Lung (tissue), 12 donors: ENCODE data around the gene DOCK8. TPM values are rescaled to one million over a fixed set of nuclear protein-coding genes. Genes with fewer than 3 reads are reported as not detected.

ENCODE experiments used
- ATAC-seq: fragments of 200-7000 bp; cut with Tn5 transposase; one replicate; pipeline ENCODE4 v1.9.1; 2020; ENCODE audit warnings: moderate number of reproducible peaks; ENCODE audit not compliant: insufficient read depth, low FRiP score
- DNase-seq, 3 donors: peaks; one replicate each; pipeline ENCODE4 v3.0.0-alpha.2; 2013 to 2017
- H3K27ac ChIP-seq, 2 donors: one replicate each; pipeline ENCODE4 v1.5.1; 2013; ENCODE audit warnings: mild to moderate bottlenecking in 2 of 2, moderate library complexity in 2 of 2, control low read depth in 1 of 2, inconsistent platforms in 1 of 2, low read depth in 1 of 2, low read length in 1 of 2
- H3K27me3 ChIP-seq, 3 donors: one replicate each; pipeline ENCODE4 v1.5.1; 2013; ENCODE audit warnings: low read length in 2 of 3; ENCODE audit not compliant: control insufficient read depth in 3 of 3, insufficient read depth in 3 of 3
- H3K36me3 ChIP-seq, 4 donors: one replicate each; pipeline ENCODE4 v1.5.1; 2013; ENCODE audit warnings: low read length in 4 of 4, mild to moderate bottlenecking in 1 of 4, moderate library complexity in 1 of 4; ENCODE audit not compliant: control insufficient read depth in 4 of 4, insufficient read depth in 4 of 4
- H3K4me1 ChIP-seq, 5 donors: one replicate each; pipeline ENCODE4 v1.5.1; 2013; ENCODE audit warnings: low read length in 5 of 5, mild to moderate bottlenecking in 2 of 5, moderate library complexity in 1 of 5; ENCODE audit not compliant: control insufficient read depth in 5 of 5, insufficient read depth in 5 of 5
- H3K4me3 ChIP-seq: one replicate; pipeline ENCODE4 v1.5.1; 2013; ENCODE audit warnings: mild to moderate bottlenecking, control low read depth, moderate library complexity
- H3K9ac ChIP-seq, 2 donors: one replicate each; pipeline ENCODE4 v1.5.1; 2013; ENCODE audit warnings: low read length in 2 of 2, control low read depth in 1 of 2; ENCODE audit not compliant: insufficient read depth in 1 of 2
- H3K9me3 ChIP-seq, 4 donors: one replicate each; pipeline ENCODE4 v1.5.1; 2013; ENCODE audit warnings: low read length in 3 of 4, mild to moderate bottlenecking in 1 of 4, moderate library complexity in 1 of 4; ENCODE audit not compliant: control insufficient read depth in 4 of 4, insufficient read depth in 3 of 4
- CTCF ChIP-seq: IDR thresholded peaks from 2 replicates; pipeline ENCODE4 v1.5.1; 2012; ENCODE audit warnings: mild to moderate bottlenecking; ENCODE audit errors: control extremely low read depth, extremely low read depth
- WGBS, 2 donors: extraction: QIAGEN DNeasy Blood & Tissue Kit; methylation state at CpG; one replicate each; pipeline ENCODE4 v1.1.7; 2013; 5-methylcytosine and 5-hydroxymethylcytosine counted together
- polyA plus RNA-seq, 2 donors: library from polyadenylated mRNA; stranded (reverse); fragments of 200-250 nt; gene quantifications; one replicate each; pipeline ENCODE4 v1.2.1, GENCODE V29; 2013
- total RNA-seq, 2 donors: library from RNA; depleted of rRNA in 1 of 2; stranded (reverse); fragments of >200 nt in 1 of 2; gene quantifications; one replicate each; pipeline ENCODE4 v1.2.1, GENCODE V29; 2014 to 2021
- donor health status: control.
- donor health status: control.
- donor health status: Bipolar disorder and iron deficiency.
- donor health status: healthy.
- donor health status: DM: yes; HTN: yes; CAD: no.

DOCK8 gene
- total and polyA plus RNA-seq, 4 donors: 9.6 to 75.1 (median 27.3) TPM

- Histone ChIP-seq H3K4me1 (no peaks in the 10 kb centered on the region), H3K9me3 (peaks cover 0 to 2% (median 0%) of the 10 kb centered on the region in 4 donors), H3K36me3 (no peaks in the 10 kb centered on the region), H3K4me3 (no peak overlapping the region), H3K27me3 (no peaks in the 10 kb centered on the region), H3K9ac (no peak overlapping the region), H3K27ac (no peak overlapping the region)
- no peak for DNase-seq
- no peak for ATAC-seq
- no peak for TF ChIP-seq CTCF
- 95 to 100% methylated on average over 1 of the region's 1 CpG for WGBS, 2 donors
Measured at GRCh38 chr9:324971-325370, 110.3 kb downstream of the DOCK8 start.

- no peaks in the 10 kb centered on the region for H3K27me3 ChIP-seq
- H3K9me3 ChIP-seq: no peaks in the 10 kb centered on the region
- no peak overlapping the region for H3K9ac ChIP-seq
- no peak for DNase-seq
- H3K36me3 ChIP-seq: no peaks in the 10 kb centered on the region
- H3K4me3 ChIP-seq: no peak overlapping the region
- TF ChIP-seq CTCF: no peak
- WGBS, 2 donors: 90 to 91% methylated on average over 2 of the region's 2 CpGs
- no peak overlapping the region for H3K27ac ChIP-seq
- ATAC-seq: no peak
- H3K4me1 ChIP-seq: no peaks in the 10 kb centered on the region
Measured at GRCh38 chr9:326667-327066, 112.0 kb downstream of the DOCK8 start.

- ATAC-seq (no peak), DNase-seq (no peak)
- peaks cover 0 to 3% (median 0%) of the 10 kb centered on the region in 4 donors for H3K36me3 ChIP-seq
- no peak overlapping the region for H3K9ac ChIP-seq
- 58 to 62% methylated on average over 3 of the region's 3 CpGs for WGBS, 2 donors
- no peaks in the 10 kb centered on the region for H3K4me1 ChIP-seq
- H3K4me3 ChIP-seq: no peak overlapping the region
- H3K27me3 ChIP-seq: no peaks in the 10 kb centered on the region
- H3K9me3 ChIP-seq: no peaks in the 10 kb centered on the region
- no peak overlapping the region for H3K27ac ChIP-seq
- no peak for TF ChIP-seq CTCF
Measured at GRCh38 chr9:328453-328852, 113.8 kb downstream of the DOCK8 start.

GRCh38 chr9:331197-331596, 116.5 kb downstream of the DOCK8 start:
- ATAC-seq: no peak
- no peak for TF ChIP-seq CTCF
- H3K36me3 ChIP-seq: peaks cover 0 to 5% (median 0%) of the 10 kb centered on the region in 4 donors
- no peak overlapping the region for H3K9ac ChIP-seq
- H3K27ac ChIP-seq: no peak overlapping the region
- DNase-seq: no peak
- no peaks in the 10 kb centered on the region for H3K27me3 ChIP-seq
- H3K9me3 ChIP-seq: no peaks in the 10 kb centered on the region
- 82 to 88% methylated on average over 3 of the region's 3 CpGs for WGBS, 2 donors
- H3K4me1 ChIP-seq: no peaks in the 10 kb centered on the region
- no peak overlapping the region for H3K4me3 ChIP-seq
